GM12878 (cell line): Measurements from ENCODE around the gene TAPT1. TPM values are rescaled to one million over a fixed set of nuclear protein-coding genes. Genes with fewer than 3 reads are reported as not detected.
"Not testable (repeated sequence)": the region's sequence is repeated elsewhere in the genome, so short reads cannot be mapped to it uniquely, and the experiment has no call there.

Experiments used
- ATAC-seq: fragments of 200-7000 bp; cut with Tn5 transposase; 3 replicates; pipeline ENCODE4 v1.9.1; 2020; ENCODE audit warnings: mild to moderate bottlenecking, moderate library complexity
- BruUV-seq: library from RNA; stranded (reverse); fragments of 400-500 nt; replicated peaks from 2 replicates; lab custom pipeline; 2021; lab: Mats Ljungman, UMichigan
- CTCF ChIA-PET: fragments of 300-600 bp; sonication (Branson Sonifier 250); formaldehyde crosslinking; extraction: SDS; loops from one replicate; lab custom pipeline; 2021; ENCODE audit warnings: inconsistent platforms; lab: Yijun Ruan, JAX
- POLR2A ChIA-PET: fragments of 350-600 bp; formaldehyde crosslinking; extraction: SDS; loops from one replicate; lab custom pipeline; 2021; ENCODE audit warnings: inconsistent platforms; lab: Charles Lee
- RAD21 ChIA-PET: fragments of 300-600 bp; sonication (Branson Sonifier 250); formaldehyde crosslinking; loops from one replicate; lab custom pipeline; 2023; ENCODE audit warnings: antibody characterized with exemption; ENCODE audit not compliant: unreplicated experiment; lab: Charles Lee
- SMC1A ChIA-PET: fragments of 300-600 bp; sonication (Branson Sonifier 250); formaldehyde crosslinking; loops from one replicate; lab custom pipeline; 2023; ENCODE audit not compliant: unreplicated experiment, uncharacterized antibody; lab: Charles Lee
- DNase-seq: peaks from one replicate; pipeline ENCODE4 v3.0.0-alpha.2; 2011; ENCODE audit warnings: low read depth, low spot score
- FAIRE-seq: peaks from 3 replicates; lab custom pipeline; 2011; peaks lifted over from hg19 to GRCh38; lab: Jason Lieb, UNC
- H2AFZ ChIP-seq: 2 replicates; pipeline ENCODE4 v1.6.0; 2011; ENCODE audit warnings: low read depth, low read length, control low read depth; ENCODE audit not compliant: control insufficient read depth
- H3K27ac ChIP-seq: 2 replicates; pipeline ENCODE4 v1.5.1; 2011; ENCODE audit warnings: control low read depth; ENCODE audit not compliant: control insufficient read depth, insufficient read depth
- H3K27me3 ChIP-seq, 2 experiments: replicated peaks in 1 of 2; 2 replicates each; pipeline versions ENCODE4 v1.6.0 to v1.6.1; 2011; ENCODE audit warnings: low read length in 1 of 2; ENCODE audit not compliant: control insufficient read depth in 2 of 2, insufficient read depth in 2 of 2
- H3K36me3 ChIP-seq, 2 experiments: 2 replicates each; pipeline ENCODE4 v1.5.1; 2011; ENCODE audit warnings: low read length in 1 of 2; ENCODE audit not compliant: control insufficient read depth in 2 of 2, insufficient read depth in 2 of 2
- H3K4me1 ChIP-seq: 2 replicates; pipeline ENCODE4 v1.6.1; 2011; ENCODE audit warnings: mild to moderate bottlenecking, low read length, moderate library complexity, mixed read lengths; ENCODE audit not compliant: control insufficient read depth, insufficient read depth
- H3K4me2 ChIP-seq: 2 replicates; pipeline ENCODE4 v1.6.0; 2011; ENCODE audit warnings: control low read depth; ENCODE audit not compliant: control insufficient read depth, insufficient read depth
- H3K4me3 ChIP-seq: fragments of 200-600 bp; sonication (generic); 2 replicates; pipeline ENCODE4 v1.5.1; 2016
- H3K79me2 ChIP-seq: 2 replicates; pipeline ENCODE4 v1.6.0; 2011; ENCODE audit warnings: low read length; ENCODE audit not compliant: control insufficient read depth, insufficient read depth
- H3K9ac ChIP-seq: 2 replicates; pipeline ENCODE4 v1.8.0; 2011; ENCODE audit warnings: low read length, control low read depth, mixed read lengths; ENCODE audit not compliant: control insufficient read depth, insufficient read depth
- H3K9me3 ChIP-seq: replicated peaks from 3 replicates; pipeline ENCODE4 v1.5.1; 2011; ENCODE audit warnings: mild to moderate bottlenecking, low read length; ENCODE audit not compliant: control insufficient read depth, insufficient read depth
- H4K20me1 ChIP-seq: 2 replicates; pipeline ENCODE4 v1.6.0; 2011; ENCODE audit not compliant: control insufficient read depth, insufficient read depth
- ATF2 ChIP-seq: IDR thresholded peaks from 2 replicates; pipeline ENCODE4 v1.6.1; 2012; ENCODE audit warnings: low read length, inconsistent platforms
- BCL11A ChIP-seq: IDR thresholded peaks from 2 replicates; pipeline ENCODE4 v1.6.1; 2011; ENCODE audit warnings: low read depth, low read length
- CBX5 ChIP-seq: sonication (generic); IDR thresholded peaks from 2 replicates; pipeline ENCODE4 v1.6.1; 2016; ENCODE audit warnings: low read depth, moderate library complexity, mild to moderate bottlenecking, inconsistent platforms
- CHD4 ChIP-seq: fragments of 200-600 bp; sonication (generic); IDR thresholded peaks from 2 replicates; pipeline ENCODE4 v1.6.1; 2016; ENCODE audit warnings: mild to moderate bottlenecking
- JUNB ChIP-seq: IDR thresholded peaks from 2 replicates; pipeline ENCODE4 v1.6.1; 2016; ENCODE audit warnings: antibody characterized with exemption, mild to moderate bottlenecking
- NFXL1 ChIP-seq: fragments of 450-650 bp; IDR thresholded peaks from 2 replicates; pipeline ENCODE4 v1.6.1; 2017; ENCODE audit warnings: antibody characterized with exemption, mild to moderate bottlenecking, borderline replicate concordance
- PML ChIP-seq: IDR thresholded peaks from 2 replicates; pipeline ENCODE4 v1.6.1; 2012; ENCODE audit warnings: low read length, inconsistent platforms
- RUNX3 ChIP-seq: IDR thresholded peaks from 2 replicates; pipeline ENCODE4 v1.6.1; 2012; ENCODE audit warnings: low read length, inconsistent platforms
- WGBS: methylation state at CpG from one replicate; pipeline ENCODE4 v1.1.6; 2016; ENCODE audit warnings: low lambda C conversion rate; ENCODE audit not compliant: insufficient replicate concordance, insufficient coverage; ENCODE audit errors: missing lambda C conversion rate; 5-methylcytosine and 5-hydroxymethylcytosine counted together
- in situ Hi-C: fragments of 300-500 bp; cut with MboI; formaldehyde crosslinking; loops from 9 replicates; pipeline ENCODE4 v1.14.3; 2018; ENCODE audit warnings: mixed read lengths
- intact Hi-C: fragments of 100-400 bp; cut with micrococcal nuclease; formaldehyde crosslinking; loops from one replicate; pipeline ENCODE4 v1.14.2; 2022; ENCODE audit not compliant: unreplicated experiment
- polyA plus RNA-seq, 11 experiments: library from polyadenylated mRNA; depleted of rRNA in 4 of 11; unstranded in 6 of 11; stranded (reverse) in 5 of 11; fragments of >200 nt; fragmentation: Nextera tagmentation in 4 of 11; fragmentation: Illumina TruSeq in 1 of 11; extraction: Ambion mirVana in 4 of 11; extraction: Trizol in 1 of 11; gene quantifications; 1 replicate in 1 of 11; 2 replicates in 10 of 11; pipeline versions ENCODE4 v1.2.1 to v1.2.3, GENCODE V29; 2011 to 2016; ENCODE audit warnings: inconsistent platforms in 2 of 11, missing spikeins in 2 of 11, low read depth in 1 of 11
- total RNA-seq, 4 experiments: library from RNA; depleted of rRNA in 3 of 4; stranded (reverse); fragments of >200 nt in 3 of 4; fragmentation: Illumina TruSeq in 1 of 4; extraction: Trizol in 1 of 4; gene quantifications; 2 replicates each; pipeline versions ENCODE4 v1.2.1 to v1.2.3, GENCODE V29; 2013 to 2021

Gene TAPT1
- total and polyA plus RNA-seq, 10 of the 15 experiments (the other 5 are each of a cell fraction or from before 2014, with no cell fraction given), result 0.91 to 23.3 (median 9.5) TPM

- H3K27me3 ChIP-seq, SMC1A ChIA-PET, H3K79me2 ChIP-seq, POLR2A ChIA-PET, H3K9ac ChIP-seq, H3K36me3 ChIP-seq, RAD21 ChIA-PET, H3K9me3 ChIP-seq, H3K4me1 ChIP-seq, H2AFZ ChIP-seq, H3K4me3 ChIP-seq, H4K20me1 ChIP-seq, FAIRE-seq, H3K27ac ChIP-seq, H3K4me2 ChIP-seq, DNase-seq, in situ Hi-C loops, BruUV-seq, intact Hi-C loops, ATAC-seq, CTCF ChIA-PET: not testable (repeated sequence)
- WGBS, result 50% methylated on average over 9 of the region's 9 CpGs
Observed at GRCh38 chr4:16144913-16145312, 81.4 kb downstream of the TAPT1 start.

GRCh38 chr4:16142598-16143310 lies 83.5 kb downstream of the TAPT1 start:
- in situ Hi-C loops, result no loop called here
- no peaks in the 10 kb centered on the region for H3K36me3 ChIP-seq
- WGBS, result 29% methylated on average over 5 of the region's 5 CpGs
- H3K4me1 ChIP-seq, result no peaks in the 10 kb centered on the region
- DNase-seq (no peak), FAIRE-seq (no peak), ATAC-seq (no peak)
- H4K20me1 ChIP-seq, result no peaks in the 10 kb centered on the region
- no peaks in the 10 kb centered on the region; a peak in 1 of 4 replicates for H3K27me3 ChIP-seq
- TF ChIP-seq PML, result no peak
- TF ChIP-seq NFXL1, result no peak
- no peak for TF ChIP-seq CHD4
- no peak for TF ChIP-seq ATF2
- TF ChIP-seq RUNX3, result no peak
- TF ChIP-seq BCL11A, result no peak
- no peak for TF ChIP-seq CBX5
- TF ChIP-seq JUNB, result no peak
- H3K9me3 ChIP-seq, result no peaks in the 10 kb centered on the region
- no peak overlapping the region for H3K9ac ChIP-seq
- no peak overlapping the region for H3K27ac ChIP-seq
- H2AFZ ChIP-seq, result no peak overlapping the region
- no peak overlapping the region for H3K4me3 ChIP-seq
- intact Hi-C loops, result no loop called here
- RAD21 ChIA-PET, result no interaction called here
- no peak overlapping the region for H3K4me2 ChIP-seq
- POLR2A ChIA-PET, result no interaction called here
- SMC1A ChIA-PET, result no interaction called here
- BruUV-seq, result no TSS peak
- no peaks in the 10 kb centered on the region for H3K79me2 ChIP-seq
- CTCF ChIA-PET, result no interaction called here
